ENCODE measurements around the gene SPRY4. TPM values are rescaled to one million over a fixed set of nuclear protein-coding genes. Genes with fewer than 3 reads are reported as not detected.

The SPRY4 gene
- total and polyA plus RNA-seq, 2 of the 13 experiments (the other 11 are each of a cell fraction or from before 2014, with no cell fraction given) = 8.9 to 17.8 TPM

DNA sequence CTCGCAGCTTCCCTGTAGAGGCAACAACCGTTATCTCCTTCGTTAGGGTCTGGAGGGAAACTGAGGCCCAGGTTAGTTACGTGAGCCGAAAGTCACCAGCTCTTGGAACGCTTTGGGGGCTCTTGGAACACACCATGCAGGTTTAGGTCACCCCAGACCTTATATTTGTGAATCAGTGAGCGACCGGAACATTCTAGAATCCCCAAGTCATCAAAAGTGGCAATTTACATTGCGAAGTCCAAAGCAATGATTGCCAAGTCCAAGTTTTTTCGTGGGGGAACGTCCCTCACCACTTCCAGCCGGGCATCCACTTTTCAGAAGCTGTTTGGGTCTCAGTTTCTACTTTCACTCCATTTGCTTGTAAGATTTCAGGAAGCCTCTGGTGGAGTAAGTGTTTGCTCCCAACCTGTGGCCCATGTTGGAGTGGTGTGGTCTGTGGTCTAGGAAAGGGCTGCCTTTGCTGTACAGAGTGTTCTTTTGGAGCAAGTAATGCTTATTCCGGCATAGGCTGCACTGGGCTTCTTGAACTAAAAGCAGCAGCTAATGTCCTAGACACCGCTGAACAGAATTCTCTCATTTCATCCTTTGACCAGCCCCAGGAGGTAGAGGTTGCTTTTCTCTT, 32.8 kb upstream of the SPRY4 start (continued):
- TF ChIP-seq, protein P1, sequence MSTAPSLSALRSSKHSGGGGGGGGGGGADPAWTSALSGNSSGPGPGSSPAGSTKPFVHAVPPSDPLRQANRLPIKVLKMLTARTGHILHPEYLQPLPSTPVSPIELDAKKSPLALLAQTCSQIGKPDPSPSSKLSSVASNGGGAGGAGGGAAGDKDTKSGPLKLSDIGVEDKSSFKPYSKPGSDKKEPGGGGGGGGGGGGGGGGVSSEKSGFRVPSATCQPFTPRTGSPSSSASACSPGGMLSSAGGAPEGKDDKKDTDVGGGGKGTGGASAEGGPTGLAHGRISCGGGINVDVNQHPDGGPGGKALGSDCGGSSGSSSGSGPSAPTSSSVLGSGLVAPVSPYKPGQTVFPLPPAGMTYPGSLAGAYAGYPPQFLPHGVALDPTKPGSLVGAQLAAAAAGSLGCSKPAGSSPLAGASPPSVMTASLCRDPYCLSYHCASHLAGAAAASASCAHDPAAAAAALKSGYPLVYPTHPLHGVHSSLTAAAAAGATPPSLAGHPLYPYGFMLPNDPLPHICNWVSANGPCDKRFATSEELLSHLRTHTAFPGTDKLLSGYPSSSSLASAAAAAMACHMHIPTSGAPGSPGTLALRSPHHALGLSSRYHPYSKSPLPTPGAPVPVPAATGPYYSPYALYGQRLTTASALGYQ (CRISPR knock-in tag; IDR thresholded peaks at IDR 0.05) = no peak
- TF ChIP-seq ZEB1 (IDR thresholded peaks at IDR 0.05; ENCODE audit: insufficient replicate concordance, low read depth) (no peak), PTBP1 (IDR thresholded peaks at IDR 0.05; ENCODE audit: low read depth, low read length, poor library complexity, severe bottlenecking) (no peak), ADNP (CRISPR knock-in tag; IDR thresholded peaks at IDR 0.05) (no peak)
- TF ChIP-seq, protein P2, sequence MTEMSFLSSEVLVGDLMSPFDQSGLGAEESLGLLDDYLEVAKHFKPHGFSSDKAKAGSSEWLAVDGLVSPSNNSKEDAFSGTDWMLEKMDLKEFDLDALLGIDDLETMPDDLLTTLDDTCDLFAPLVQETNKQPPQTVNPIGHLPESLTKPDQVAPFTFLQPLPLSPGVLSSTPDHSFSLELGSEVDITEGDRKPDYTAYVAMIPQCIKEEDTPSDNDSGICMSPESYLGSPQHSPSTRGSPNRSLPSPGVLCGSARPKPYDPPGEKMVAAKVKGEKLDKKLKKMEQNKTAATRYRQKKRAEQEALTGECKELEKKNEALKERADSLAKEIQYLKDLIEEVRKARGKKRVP (CRISPR knock-in tag; IDR thresholded peaks at IDR 0.05) = 0 out of 4 replicates have a peak, but pooled peaks of 1 of the 2 experiments have one; percentile 12

DNA sequence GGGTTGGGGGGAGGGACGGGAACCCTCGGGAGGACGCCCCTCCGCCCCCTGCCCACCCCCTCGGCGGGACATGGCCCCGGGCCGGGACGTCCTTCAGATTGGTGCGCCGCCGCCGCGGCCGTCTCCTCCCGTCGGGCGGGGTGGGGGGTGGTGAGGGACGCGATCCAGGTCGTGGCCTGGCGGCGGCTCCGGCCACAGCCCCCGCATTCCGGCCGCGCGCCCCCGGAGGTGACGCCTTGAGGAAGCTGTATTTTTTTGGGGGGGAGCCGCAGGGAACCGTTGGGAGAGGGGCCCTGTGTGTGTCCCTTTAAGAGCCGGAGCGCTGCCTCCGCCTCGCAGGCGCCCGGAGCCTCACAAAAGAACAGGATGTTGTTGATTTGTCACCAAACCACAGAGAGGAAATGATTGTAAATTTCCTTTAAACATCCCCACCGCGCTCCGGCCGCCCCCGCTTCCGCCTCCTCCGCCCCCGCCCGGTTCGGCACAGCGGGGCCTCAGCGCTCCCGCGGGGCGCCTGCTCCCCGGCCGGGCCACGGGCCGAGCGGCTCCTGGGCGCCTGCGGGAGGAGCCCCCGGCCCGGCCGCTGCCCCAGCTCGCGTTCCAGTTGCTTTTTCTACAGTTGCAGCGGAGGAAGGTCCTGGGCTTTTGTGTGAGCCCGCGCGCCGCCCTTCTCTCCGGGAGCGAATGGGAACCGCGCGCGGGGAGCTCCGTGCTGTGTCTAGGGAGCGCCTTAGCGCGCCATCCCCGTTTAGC, 32.1 kb upstream of the SPRY4 start:
- POLR2A ChIA-PET = interaction anchor here (0.7 to 5.2 kb wide), 11 partner anchors 11 to 433 kb away, joined by 3 to 122 read pairs (median 4); partner anchors contain the start of genes DELE1 and SPRY4
- H3K4me1 ChIP-seq (ENCODE audit: insufficient read depth, low read length) = peaks cover 81% of the 10 kb centered on the region
- WGBS (ENCODE audit: low lambda C conversion rate) = 8% methylated on average over 14 of the region's 82 CpGs
- TF ChIP-seq, protein P3, sequence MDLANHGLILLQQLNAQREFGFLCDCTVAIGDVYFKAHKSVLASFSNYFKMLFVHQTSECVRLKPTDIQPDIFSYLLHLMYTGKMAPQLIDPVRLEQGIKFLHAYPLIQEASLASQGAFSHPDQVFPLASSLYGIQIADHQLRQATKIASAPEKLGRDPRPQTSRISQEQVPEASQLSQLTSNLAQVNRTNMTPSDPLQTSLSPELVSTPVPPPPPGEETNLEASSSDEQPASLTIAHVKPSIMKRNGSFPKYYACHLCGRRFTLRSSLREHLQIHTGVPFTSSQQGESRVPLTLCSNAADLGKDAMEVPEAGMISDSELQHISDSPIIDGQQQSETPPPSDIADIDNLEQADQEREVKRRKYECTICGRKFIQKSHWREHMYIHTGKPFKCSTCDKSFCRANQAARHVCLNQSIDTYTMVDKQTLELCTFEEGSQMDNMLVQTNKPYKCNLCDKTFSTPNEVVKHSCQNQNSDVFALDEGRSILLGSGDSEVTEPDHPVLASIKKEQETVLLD (CRISPR knock-in tag; IDR thresholded peaks at IDR 0.05; ENCODE audit: low read depth) = peak; percentile 87
- TF ChIP-seq, protein P4, sequence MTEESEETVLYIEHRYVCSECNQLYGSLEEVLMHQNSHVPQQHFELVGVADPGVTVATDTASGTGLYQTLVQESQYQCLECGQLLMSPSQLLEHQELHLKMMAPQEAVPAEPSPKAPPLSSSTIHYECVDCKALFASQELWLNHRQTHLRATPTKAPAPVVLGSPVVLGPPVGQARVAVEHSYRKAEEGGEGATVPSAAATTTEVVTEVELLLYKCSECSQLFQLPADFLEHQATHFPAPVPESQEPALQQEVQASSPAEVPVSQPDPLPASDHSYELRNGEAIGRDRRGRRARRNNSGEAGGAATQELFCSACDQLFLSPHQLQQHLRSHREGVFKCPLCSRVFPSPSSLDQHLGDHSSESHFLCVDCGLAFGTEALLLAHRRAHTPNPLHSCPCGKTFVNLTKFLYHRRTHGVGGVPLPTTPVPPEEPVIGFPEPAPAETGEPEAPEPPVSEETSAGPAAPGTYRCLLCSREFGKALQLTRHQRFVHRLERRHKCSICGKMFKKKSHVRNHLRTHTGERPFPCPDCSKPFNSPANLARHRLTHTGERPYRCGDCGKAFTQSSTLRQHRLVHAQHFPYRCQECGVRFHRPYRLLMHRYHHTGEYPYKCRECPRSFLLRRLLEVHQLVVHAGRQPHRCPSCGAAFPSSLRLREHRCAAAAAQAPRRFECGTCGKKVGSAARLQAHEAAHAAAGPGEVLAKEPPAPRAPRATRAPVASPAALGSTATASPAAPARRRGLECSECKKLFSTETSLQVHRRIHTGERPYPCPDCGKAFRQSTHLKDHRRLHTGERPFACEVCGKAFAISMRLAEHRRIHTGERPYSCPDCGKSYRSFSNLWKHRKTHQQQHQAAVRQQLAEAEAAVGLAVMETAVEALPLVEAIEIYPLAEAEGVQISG (CRISPR knock-in tag; IDR thresholded peaks at IDR 0.05) = peak; percentile 79
- TF ChIP-seq HDAC2 (CRISPR knock-in tag; IDR thresholded peaks at IDR 0.05) = peak; percentile 23; the same call in 1 of the 2 replicates
- peak; percentile 27; the same call in 1 of the 2 replicates for TF ChIP-seq JUND (CRISPR knock-in tag; IDR thresholded peaks at IDR 0.05)
- TF ChIP-seq SRF (IDR thresholded peaks at IDR 0.05; ENCODE audit: low read depth, low read length) = no peak
- TF ChIP-seq ZBTB7A (CRISPR knock-in tag; IDR thresholded peaks at IDR 0.05) = peak; percentile 87; the same call in 1 of the 2 replicates
- TF ChIP-seq ETV5 (CRISPR knock-in tag; IDR thresholded peaks at IDR 0.05; ENCODE audit: borderline replicate concordance) = peak; percentile 98
- TF ChIP-seq ZNF614 (CRISPR knock-in tag; IDR thresholded peaks at IDR 0.05; ENCODE audit: borderline replicate concordance) = no peak

More for the DNA sequence above, 32.1 kb upstream of the SPRY4 start:
- peak; percentile 94 for DNase-seq (ENCODE audit: low spot score)
- H3K4me3 ChIP-seq (replicated peaks in 1 of 3; ENCODE audit: insufficient read depth in 1 of 3, low read depth in 2 of 3, low read length in 3 of 3) = peak overlapping the region; percentile 54 to 69 (median 63)
- no peak for FAIRE-seq
- peaks cover 40% of the 10 kb centered on the region for H3K79me2 ChIP-seq (ENCODE audit: insufficient read depth, low read length)
- intact Hi-C loops (cut with micrococcal nuclease; ENCODE audit: unreplicated experiment) = loop anchor here (1.0 to 2.0 kb wide), 2 partner anchors 32 to 50 kb away; partner anchors contain the start of gene SPRY4
- peak overlapping the region; percentile 94 for H3K4me2 ChIP-seq (ENCODE audit: low read depth, low read length)
- ATAC-seq = peak; percentile 64
- H3K36me3 ChIP-seq (replicated peaks in 1 of 2; ENCODE audit: control insufficient read depth in 1 of 2, insufficient read depth in 2 of 2, low read length in 2 of 2) = no peaks in the 10 kb centered on the region
- CTCF ChIA-PET (ENCODE audit: low intra/inter-chr PET ratio, low total read pairs) = interaction anchor here (0.6 kb wide), 1 partner anchor 205 kb away, joined by 3 read pairs; no protein-coding TSS in a partner anchor
- no peaks in the 10 kb centered on the region for H3K9me3 ChIP-seq (ENCODE audit: low read length)
- no peak overlapping the region for H2AFZ ChIP-seq (ENCODE audit: low read length)
- peak overlapping the region; percentile 94 for H3K27ac ChIP-seq (ENCODE audit: extremely low read length, insufficient read depth, low read length)
- BruUV-seq (replicated peaks) = no TSS peak
- H4K20me1 ChIP-seq (ENCODE audit: insufficient read depth, low read length) = no peaks in the 10 kb centered on the region
- peak overlapping the region; percentile 87 for H3K9ac ChIP-seq (ENCODE audit: insufficient read depth, low read depth, low read length)
- in situ Hi-C loops (cut with HindIII; ENCODE audit: extremely low pct_ligation_motif_present, low pct_unique_long_range_greater_than_20kb) = no loop called here
- no peaks in the 10 kb centered on the region; a peak in 1 of 5 replicates for H3K27me3 ChIP-seq (ENCODE audit: control insufficient read depth in 1 of 2, insufficient read depth in 2 of 2, low read length in 2 of 2)

Data from HepG2 (cell line).